Hepatocyte (in vitro differentiated cells): Measurements from ENCODE around the gene SOS1.

Experiments used
- CTCF ChIP-seq: fragments of 200-600 bp; sonication (generic); IDR thresholded peaks from 2 replicates; pipeline ENCODE4 v1.5.1; 2016; ENCODE audit warnings: antibody characterized with exemption, mild to moderate bottlenecking; ENCODE audit not compliant: poor library complexity
- EZH2 ChIP-seq: fragments of 200-600 bp; sonication (generic); IDR thresholded peaks from 2 replicates; pipeline ENCODE4 v1.6.1; 2016; ENCODE audit warnings: antibody characterized with exemption, mild to moderate bottlenecking, borderline replicate concordance
- EZH2phosphoT487 ChIP-seq: fragments of 200-600 bp; sonication (generic); IDR thresholded peaks from one replicate; pipeline ENCODE4 v1.6.1; 2018; ENCODE audit warnings: antibody characterized with exemption, mild to moderate bottlenecking, low read depth, moderate library complexity; ENCODE audit not compliant: unreplicated experiment, severe bottlenecking

GRCh38 chr2:38971377-38971776, 149.5 kb downstream of the SOS1 start:
- no peak for TF ChIP-seq CTCF
- TF ChIP-seq EZH2phosphoT487, result no peak
- no peak for TF ChIP-seq EZH2
